H9 (cell line): ENCODE measurements around the gene PADI6. TPM values are rescaled to one million over a fixed set of nuclear protein-coding genes. Genes with fewer than 3 reads are reported as not detected.

ENCODE experiments used
- DNase-seq: peaks from one replicate; pipeline ENCODE4 v3.0.0-alpha.2; 2017
- H2AFZ ChIP-seq: one replicate; pipeline ENCODE4 v1.6.1; 2013; ENCODE audit warnings: mild to moderate bottlenecking, low read length, control low read depth, moderate library complexity
- H2AK5ac ChIP-seq: 2 replicates; pipeline ENCODE4 v1.6.1; 2013; ENCODE audit warnings: low read length, control low read depth, mixed read lengths; ENCODE audit not compliant: insufficient read length
- H2BK120ac ChIP-seq: one replicate; pipeline ENCODE4 v1.6.1; 2013; ENCODE audit warnings: low read depth, mild to moderate bottlenecking, low read length, control low read depth, inconsistent platforms; ENCODE audit not compliant: poor library complexity, severe bottlenecking
- H2BK12ac ChIP-seq: 2 replicates; pipeline ENCODE4 v1.6.1; 2013; ENCODE audit warnings: low read length, control low read depth, mixed read lengths, low read depth; ENCODE audit not compliant: insufficient read length
- H2BK15ac ChIP-seq: 2 replicates; pipeline ENCODE4 v1.6.1; 2013; ENCODE audit warnings: low read depth, low read length, control low read depth
- H2BK20ac ChIP-seq: one replicate; pipeline ENCODE4 v1.6.1; 2013; ENCODE audit warnings: low read depth, mild to moderate bottlenecking, low read length, control low read depth, inconsistent platforms; ENCODE audit not compliant: poor library complexity, severe bottlenecking
- H2BK5ac ChIP-seq: 2 replicates; pipeline ENCODE4 v1.6.1; 2013; ENCODE audit warnings: low read length, control low read depth, mixed read lengths; ENCODE audit not compliant: insufficient read length
- H3K14ac ChIP-seq: 2 replicates; pipeline ENCODE4 v1.6.1; 2013; ENCODE audit warnings: low read length, control low read depth; ENCODE audit not compliant: insufficient read depth
- H3K18ac ChIP-seq: 2 replicates; pipeline ENCODE4 v1.6.1; 2013; ENCODE audit warnings: low read depth, mild to moderate bottlenecking, mixed read lengths, low read length, control low read depth; ENCODE audit not compliant: insufficient read length
- H3K23ac ChIP-seq: 2 replicates; pipeline ENCODE4 v1.6.1; 2013; ENCODE audit warnings: low read length, control low read depth, mixed read lengths, low read depth; ENCODE audit not compliant: insufficient read length
- H3K23me2 ChIP-seq: 2 replicates; pipeline ENCODE4 v1.6.1; 2013; ENCODE audit warnings: low read depth, mild to moderate bottlenecking, mixed read lengths, low read length, control low read depth; ENCODE audit not compliant: insufficient read length, poor library complexity, severe bottlenecking
- H3K27ac ChIP-seq: 2 replicates; pipeline ENCODE4 v1.5.1; 2013; ENCODE audit warnings: low read length, control low read depth, mixed read lengths, low read depth; ENCODE audit not compliant: insufficient read length
- H3K27me3 ChIP-seq: 2 replicates; pipeline ENCODE4 v1.6.1; 2013; ENCODE audit warnings: low read length, control low read depth, inconsistent platforms; ENCODE audit not compliant: insufficient read depth
- H3K4ac ChIP-seq: 2 replicates; pipeline ENCODE4 v1.6.1; 2013; ENCODE audit warnings: low read depth, mild to moderate bottlenecking, control low read depth, inconsistent platforms, low read length, moderate library complexity
- H3K4me1 ChIP-seq: 2 replicates; pipeline ENCODE4 v1.6.1; 2013; ENCODE audit warnings: low read length, control low read depth, inconsistent platforms; ENCODE audit not compliant: insufficient read depth
- H3K4me2 ChIP-seq: 2 replicates; pipeline ENCODE4 v1.6.1; 2013; ENCODE audit warnings: low read length, control low read depth, mixed read lengths; ENCODE audit not compliant: insufficient read length, insufficient read depth
- H3K56ac ChIP-seq: 2 replicates; pipeline ENCODE4 v1.6.1; 2013; ENCODE audit warnings: low read depth, mild to moderate bottlenecking, mixed read lengths, low read length, control low read depth; ENCODE audit not compliant: insufficient read length
- H3K79me1 ChIP-seq: 2 replicates; pipeline ENCODE4 v1.6.1; 2013; ENCODE audit warnings: low read depth, mild to moderate bottlenecking, moderate library complexity, low read length, control low read depth, inconsistent platforms; ENCODE audit not compliant: insufficient read depth, poor library complexity, severe bottlenecking
- H3K79me2 ChIP-seq: 2 replicates; pipeline ENCODE4 v1.6.1; 2013; ENCODE audit warnings: low read length, control low read depth, inconsistent platforms; ENCODE audit not compliant: insufficient read depth
- H3K9ac ChIP-seq: 2 replicates; pipeline ENCODE4 v1.6.1; 2013; ENCODE audit warnings: low read length, control low read depth, mixed read lengths; ENCODE audit not compliant: insufficient read length; ENCODE audit errors: extremely low read depth
- H3K9me3 ChIP-seq: one replicate; pipeline ENCODE4 v1.6.1; 2013; ENCODE audit warnings: low read depth, low read length, inconsistent platforms; ENCODE audit not compliant: control insufficient read depth
- H3T11ph ChIP-seq: one replicate; pipeline ENCODE4 v1.6.1; 2013; ENCODE audit warnings: mild to moderate bottlenecking, low read length, control low read depth, inconsistent platforms
- H4K20me1 ChIP-seq: one replicate; pipeline ENCODE4 v1.6.1; 2013; ENCODE audit not compliant: control insufficient read depth, insufficient read length, insufficient read depth
- H4K5ac ChIP-seq: 2 replicates; pipeline ENCODE4 v1.6.1; 2013; ENCODE audit warnings: low read depth, mild to moderate bottlenecking, mixed read lengths, low read length, control low read depth; ENCODE audit not compliant: insufficient read length
- H4K8ac ChIP-seq: replicated peaks from 2 replicates; pipeline ENCODE4 v1.6.1; 2013; ENCODE audit warnings: low read length, control low read depth, mixed read lengths, low read depth; ENCODE audit not compliant: insufficient read length
- H4K91ac ChIP-seq: 2 replicates; pipeline ENCODE4 v1.6.1; 2013; ENCODE audit warnings: low read depth, mild to moderate bottlenecking, moderate library complexity, mixed read lengths, low read length, control low read depth; ENCODE audit not compliant: insufficient read length
- H3K27ac Mint-ChIP-seq, 3 experiments: 2 replicates in 2 of 3; 3 replicates in 1 of 3; pipeline ENCODE4 v1.8.0; 2020 to 2021; ENCODE audit warnings: mixed read lengths in 3 of 3, mild to moderate bottlenecking in 1 of 3, moderate library complexity in 1 of 3
- H3K27me3 Mint-ChIP-seq: 2 replicates; pipeline ENCODE4 v1.8.0; 2021; ENCODE audit warnings: low read depth, mild to moderate bottlenecking, moderate library complexity, mixed read lengths
- H3K36me3 Mint-ChIP-seq, 3 experiments: 2 replicates in 2 of 3; 3 replicates in 1 of 3; pipeline ENCODE4 v1.8.0; 2020 to 2021; ENCODE audit warnings: low read depth in 3 of 3, mixed read lengths in 3 of 3; ENCODE audit not compliant: insufficient read depth in 1 of 3
- H3K4me1 Mint-ChIP-seq, 2 experiments: 2 replicates each; pipeline ENCODE4 v1.8.0; 2020; ENCODE audit warnings: mixed read lengths in 2 of 2
- H3K4me3 Mint-ChIP-seq, 2 experiments: 2 replicates in 1 of 2; 3 replicates in 1 of 2; pipeline ENCODE4 v1.8.0; 2020 to 2021; ENCODE audit warnings: mild to moderate bottlenecking in 2 of 2, mixed read lengths in 2 of 2, moderate library complexity in 1 of 2
- H3K9me3 Mint-ChIP-seq, 2 experiments: 2 replicates in 1 of 2; 3 replicates in 1 of 2; pipeline ENCODE4 v1.8.0; 2020; ENCODE audit warnings: mild to moderate bottlenecking in 2 of 2, mixed read lengths in 2 of 2, moderate library complexity in 1 of 2
- WGBS: extraction: QIAGEN DNeasy Blood & Tissue Kit; methylation state at CpG from one replicate; pipeline ENCODE4 v1.1.7; 2013; ENCODE audit warnings: missing lambda C conversion rate, low lambda C conversion rate, mixed read lengths; ENCODE audit not compliant: insufficient read length; ENCODE audit errors: extremely low coverage; 5-methylcytosine and 5-hydroxymethylcytosine counted together
- total RNA-seq: library from RNA; stranded (reverse); gene quantifications from 2 replicates; pipeline ENCODE4 v1.2.1, GENCODE V29; 2021
- TF ChIP-seq, protein P1 (sequence below): fragments of 200-600 bp; sonication (generic); conservative IDR thresholded peaks from 3 replicates; pipeline ENCODE4 v1.8.0; 2021; ENCODE audit warnings: antibody characterized with exemption, mild to moderate bottlenecking

The PADI6 gene
- total RNA-seq, 1 experiment from 2014 or later = not detected

GRCh38 chr1:17437260-17437579, 65.2 kb downstream of the PADI6 start:
- no peak overlapping the region for H3K27ac ChIP-seq
- TF ChIP-seq, protein P1, sequence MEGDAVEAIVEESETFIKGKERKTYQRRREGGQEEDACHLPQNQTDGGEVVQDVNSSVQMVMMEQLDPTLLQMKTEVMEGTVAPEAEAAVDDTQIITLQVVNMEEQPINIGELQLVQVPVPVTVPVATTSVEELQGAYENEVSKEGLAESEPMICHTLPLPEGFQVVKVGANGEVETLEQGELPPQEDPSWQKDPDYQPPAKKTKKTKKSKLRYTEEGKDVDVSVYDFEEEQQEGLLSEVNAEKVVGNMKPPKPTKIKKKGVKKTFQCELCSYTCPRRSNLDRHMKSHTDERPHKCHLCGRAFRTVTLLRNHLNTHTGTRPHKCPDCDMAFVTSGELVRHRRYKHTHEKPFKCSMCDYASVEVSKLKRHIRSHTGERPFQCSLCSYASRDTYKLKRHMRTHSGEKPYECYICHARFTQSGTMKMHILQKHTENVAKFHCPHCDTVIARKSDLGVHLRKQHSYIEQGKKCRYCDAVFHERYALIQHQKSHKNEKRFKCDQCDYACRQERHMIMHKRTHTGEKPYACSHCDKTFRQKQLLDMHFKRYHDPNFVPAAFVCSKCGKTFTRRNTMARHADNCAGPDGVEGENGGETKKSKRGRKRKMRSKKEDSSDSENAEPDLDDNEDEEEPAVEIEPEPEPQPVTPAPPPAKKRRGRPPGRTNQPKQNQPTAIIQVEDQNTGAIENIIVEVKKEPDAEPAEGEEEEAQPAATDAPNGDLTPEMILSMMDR = no peak
- no peak overlapping the region for H2BK15ac ChIP-seq
- peaks cover 64 to 68% of the 10 kb centered on the region in 2 experiments for H3K4me1 Mint-ChIP-seq
- no peak overlapping the region for H2BK12ac ChIP-seq
- H2AK5ac ChIP-seq = no peak overlapping the region
- no peak for DNase-seq
- H2BK5ac ChIP-seq = no peak overlapping the region
- no peak overlapping the region for H3K18ac ChIP-seq
- peaks cover 31% of the 10 kb centered on the region; the same call in 1 of the 2 replicates for H3K4me1 ChIP-seq
- H3K14ac ChIP-seq = no peak overlapping the region
- H3K9ac ChIP-seq = peak overlapping the region; percentile 16
- H3K27ac Mint-ChIP-seq = peak overlapping the region in 2 of 3 experiments; percentile 53 to 93; a peak in 4 of 7 replicates
- H2BK20ac ChIP-seq = no peak overlapping the region
- peaks cover 38% of the 10 kb centered on the region for H3K79me2 ChIP-seq
- H4K91ac ChIP-seq = no peak overlapping the region
- no peaks in the 10 kb centered on the region for H3K9me3 ChIP-seq
- no peak overlapping the region for H2AFZ ChIP-seq
- H3K4me3 Mint-ChIP-seq = peak overlapping the region; percentile 75 to 84
- no peak overlapping the region for H2BK120ac ChIP-seq
- H3K79me1 ChIP-seq = no peaks in the 10 kb centered on the region
- WGBS = no CpG with 5 or more reads among the region's 9 CpGs
- no peak overlapping the region for H4K8ac ChIP-seq
- H3K9me3 Mint-ChIP-seq = peaks cover 2 to 3% of the 10 kb centered on the region in 2 experiments; a peak in 3 of 5 replicates
- no peak overlapping the region for H3T11ph ChIP-seq
- H3K56ac ChIP-seq = no peak overlapping the region
- H3K23ac ChIP-seq = no peak overlapping the region
- peaks cover 23% of the 10 kb centered on the region for H3K23me2 ChIP-seq
- peak overlapping the region; percentile 83 for H3K4me2 ChIP-seq
- H4K5ac ChIP-seq = no peak overlapping the region
- peaks cover 47 to 54% (median 48%) of the 10 kb centered on the region in 3 experiments; a peak in 6 of 7 replicates for H3K36me3 Mint-ChIP-seq
- H4K20me1 ChIP-seq = no peaks in the 10 kb centered on the region
- H3K27me3 ChIP-seq = peaks cover 3% of the 10 kb centered on the region; the same call in 1 of the 2 replicates
- H3K4ac ChIP-seq = no peak overlapping the region
- peaks cover 12% of the 10 kb centered on the region for H3K27me3 Mint-ChIP-seq
